Body of pancreas (tissue), 4 donors: ENCODE results near the gene LORICRIN.

ENCODE experiments used
- POLR2A ChIP-seq, 3 donors: fragments of 450-650 bp; IDR thresholded peaks; one replicate each; pipeline ENCODE4 v1.6.1; 2016; ENCODE audit warnings: antibody characterized with exemption in 3 of 3, mild to moderate bottlenecking in 2 of 3
- TF ChIP-seq, protein P1 (sequence below), 7 experiments: fragments of 450-650 bp in 4 of 7; fragments of 200-600 bp in 3 of 7; sonication (generic) in 3 of 7; IDR thresholded peaks; one replicate each; pipeline ENCODE4 v1.5.1; 2016 to 2019; ENCODE audit warnings: antibody characterized with exemption in 7 of 7

DNA sequence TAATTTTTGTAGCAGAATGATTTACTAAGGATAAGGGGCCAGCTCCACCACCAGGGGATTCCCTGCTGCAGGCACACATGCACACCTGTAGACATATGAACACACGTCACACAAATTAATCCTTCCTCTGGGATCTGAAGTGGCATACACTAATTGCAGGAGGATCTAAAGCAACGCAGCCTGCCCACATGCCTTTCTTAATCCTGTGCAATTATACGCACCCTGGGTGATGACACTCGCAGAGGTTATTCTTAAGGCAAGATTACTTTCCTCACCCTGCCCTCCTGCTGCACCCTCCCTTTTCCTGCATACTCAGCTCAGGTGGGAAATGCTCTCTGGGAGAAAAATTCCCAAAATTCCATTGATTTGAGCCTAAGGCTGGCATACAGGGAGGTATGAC lies 7.5 kb upstream of the LORICRIN start:
- TF ChIP-seq, protein P1, sequence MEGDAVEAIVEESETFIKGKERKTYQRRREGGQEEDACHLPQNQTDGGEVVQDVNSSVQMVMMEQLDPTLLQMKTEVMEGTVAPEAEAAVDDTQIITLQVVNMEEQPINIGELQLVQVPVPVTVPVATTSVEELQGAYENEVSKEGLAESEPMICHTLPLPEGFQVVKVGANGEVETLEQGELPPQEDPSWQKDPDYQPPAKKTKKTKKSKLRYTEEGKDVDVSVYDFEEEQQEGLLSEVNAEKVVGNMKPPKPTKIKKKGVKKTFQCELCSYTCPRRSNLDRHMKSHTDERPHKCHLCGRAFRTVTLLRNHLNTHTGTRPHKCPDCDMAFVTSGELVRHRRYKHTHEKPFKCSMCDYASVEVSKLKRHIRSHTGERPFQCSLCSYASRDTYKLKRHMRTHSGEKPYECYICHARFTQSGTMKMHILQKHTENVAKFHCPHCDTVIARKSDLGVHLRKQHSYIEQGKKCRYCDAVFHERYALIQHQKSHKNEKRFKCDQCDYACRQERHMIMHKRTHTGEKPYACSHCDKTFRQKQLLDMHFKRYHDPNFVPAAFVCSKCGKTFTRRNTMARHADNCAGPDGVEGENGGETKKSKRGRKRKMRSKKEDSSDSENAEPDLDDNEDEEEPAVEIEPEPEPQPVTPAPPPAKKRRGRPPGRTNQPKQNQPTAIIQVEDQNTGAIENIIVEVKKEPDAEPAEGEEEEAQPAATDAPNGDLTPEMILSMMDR (IDR thresholded peaks at IDR 0.05), result no peak
- no peak for TF ChIP-seq POLR2A (IDR thresholded peaks at IDR 0.05)
